Hepatocyte (in vitro differentiated cells): ENCODE results near the gene DMAC2. TPM values are rescaled to one million over a fixed set of nuclear protein-coding genes. Genes with fewer than 3 reads are reported as not detected.

ENCODE experiments used
- DNase-seq: peaks from one replicate; pipeline ENCODE4 v3.0.0-alpha.2; 2016; ENCODE audit warnings: low spot score
- H2AFZ ChIP-seq: fragments of 200-600 bp; sonication (generic); 2 replicates; pipeline ENCODE4 v1.6.0; 2016; ENCODE audit warnings: antibody characterized with exemption, mild to moderate bottlenecking
- H3K27ac ChIP-seq: fragments of 200-600 bp; sonication (generic); 2 replicates; pipeline ENCODE4 v1.5.1; 2016; ENCODE audit warnings: mild to moderate bottlenecking
- H3K27me3 ChIP-seq: fragments of 200-600 bp; sonication (generic); 2 replicates; pipeline ENCODE4 v1.6.1; 2016
- H3K36me3 ChIP-seq: fragments of 200-600 bp; sonication (generic); replicated peaks from 2 replicates; pipeline ENCODE4 v1.5.1; 2016; ENCODE audit warnings: low read depth; ENCODE audit not compliant: insufficient read depth
- H3K4me1 ChIP-seq: fragments of 200-600 bp; sonication (generic); 2 replicates; pipeline ENCODE4 v1.5.1; 2016; ENCODE audit warnings: mild to moderate bottlenecking, moderate library complexity; ENCODE audit not compliant: insufficient read depth
- H3K4me2 ChIP-seq: fragments of 200-600 bp; sonication (generic); 2 replicates; pipeline ENCODE4 v1.6.0; 2016
- H3K4me3 ChIP-seq: fragments of 200-600 bp; sonication (generic); 2 replicates; pipeline ENCODE4 v1.5.1; 2016; ENCODE audit warnings: mild to moderate bottlenecking
- H3K79me2 ChIP-seq: fragments of 200-600 bp; sonication (generic); 2 replicates; pipeline ENCODE4 v1.6.0; 2017; ENCODE audit warnings: mild to moderate bottlenecking
- H3K9me2 ChIP-seq: fragments of 200-600 bp; sonication (generic); replicated peaks from 2 replicates; pipeline ENCODE4 v1.6.0; 2017; ENCODE audit warnings: mild to moderate bottlenecking; ENCODE audit not compliant: insufficient read depth
- H3K9me3 ChIP-seq: fragments of 200-600 bp; sonication (generic); 2 replicates; pipeline ENCODE4 v1.5.1; 2016; ENCODE audit warnings: low read depth, mild to moderate bottlenecking
- H4K20me1 ChIP-seq: fragments of 200-600 bp; sonication (generic); 2 replicates; pipeline ENCODE4 v1.6.0; 2016; ENCODE audit warnings: mild to moderate bottlenecking; ENCODE audit not compliant: insufficient read depth, poor library complexity, severe bottlenecking
- EZH2 ChIP-seq: fragments of 200-600 bp; sonication (generic); IDR thresholded peaks from 2 replicates; pipeline ENCODE4 v1.6.1; 2016; ENCODE audit warnings: antibody characterized with exemption, mild to moderate bottlenecking, borderline replicate concordance
- EZH2phosphoT487 ChIP-seq: fragments of 200-600 bp; sonication (generic); IDR thresholded peaks from one replicate; pipeline ENCODE4 v1.6.1; 2018; ENCODE audit warnings: antibody characterized with exemption, mild to moderate bottlenecking, low read depth, moderate library complexity; ENCODE audit not compliant: unreplicated experiment, severe bottlenecking
- WGBS: methylation state at CpG from one replicate; pipeline ENCODE4 v1.1.6; 2016; ENCODE audit warnings: low lambda C conversion rate; ENCODE audit errors: missing lambda C conversion rate; 5-methylcytosine and 5-hydroxymethylcytosine counted together
- polyA plus RNA-seq: library from polyadenylated mRNA; unstranded; fragments of >200 nt; fragmentation: Nextera tagmentation; extraction: Ambion mirVana; gene quantifications from 2 replicates; pipeline ENCODE4 v1.2.1, GENCODE V29; 2016
- total RNA-seq: library from RNA; depleted of rRNA; stranded (reverse); fragments of >200 nt; gene quantifications from 2 replicates; pipeline ENCODE4 v1.2.3, GENCODE V29; 2014
- TF ChIP-seq, protein P1 (sequence below): fragments of 200-600 bp; sonication (generic); IDR thresholded peaks from 2 replicates; pipeline ENCODE4 v1.5.1; 2016; ENCODE audit warnings: antibody characterized with exemption, mild to moderate bottlenecking; ENCODE audit not compliant: poor library complexity

The DMAC2 gene
- total and polyA plus RNA-seq, 2 experiments from 2014 or later = 54.7 to 66.8 TPM

DNA sequence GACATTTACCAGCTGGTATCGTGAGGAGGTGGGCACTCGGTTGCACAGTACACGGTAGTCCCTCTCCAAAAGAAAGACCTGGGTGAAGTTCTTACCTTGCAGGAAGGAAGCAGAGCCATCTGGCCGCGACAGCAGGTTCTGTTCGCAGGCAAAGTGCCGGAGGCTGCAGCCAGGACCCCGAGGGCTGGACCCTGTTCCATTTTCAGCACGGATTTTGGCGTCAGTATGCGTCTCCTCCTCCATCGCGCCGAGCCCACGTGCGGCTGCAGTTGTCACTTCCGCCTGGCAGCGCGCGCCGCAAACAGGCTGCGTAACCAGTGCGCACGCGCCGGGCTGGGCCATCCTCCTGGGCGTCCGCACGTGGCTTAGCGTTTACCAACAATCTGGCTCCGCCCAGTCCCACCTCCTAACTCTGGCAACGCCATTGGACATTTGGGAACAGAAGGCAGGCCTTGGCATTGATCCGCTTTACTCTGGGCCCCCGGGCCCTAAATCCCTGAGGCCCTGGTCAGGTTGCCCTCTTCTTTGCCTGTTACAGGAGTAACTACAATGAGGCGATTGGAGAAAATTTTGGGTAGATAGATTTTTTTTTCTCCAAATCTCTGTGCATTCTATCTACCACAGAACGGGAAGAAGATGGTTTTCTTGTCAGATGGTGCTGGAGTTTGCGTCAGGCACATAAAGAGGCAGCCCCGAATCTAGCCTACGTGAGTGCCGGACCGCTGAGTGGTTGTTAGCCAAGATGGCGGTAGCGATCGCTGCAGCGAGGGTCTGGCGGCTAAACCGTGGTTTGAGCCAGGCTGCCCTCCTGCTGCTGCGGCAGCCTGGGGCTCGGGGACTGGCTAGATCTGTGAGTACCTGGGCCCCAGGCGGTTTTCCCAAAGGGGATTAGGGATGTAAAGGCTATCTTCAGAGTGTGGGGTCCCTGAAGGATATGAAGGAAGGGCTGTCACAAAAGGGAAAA lies 42.3 kb downstream of the DMAC2 start, which contains the start of the genes BCKDHA and EXOSC5:
Gene BCKDHA, plus strand, starts transcription at position 733 of the 964 bp plus-strand sequence. Its CDS starts 10 bp downstream, at position 743.
Gene EXOSC5, minus strand, starts transcription at position 274 of the 964 bp plus-strand sequence. Its CDS starts 31 bp downstream, at position 243.
- peak within 1 kb of the TSS; percentile 89 for H3K27ac ChIP-seq
- H3K27me3 ChIP-seq = no peaks in the 10 kb centered on the region
- H3K36me3 ChIP-seq = no peaks in the 10 kb centered on the region
- WGBS = under 1% methylated on average over 50 of the region's 50 CpGs
- no peaks in the 10 kb centered on the region for H3K9me2 ChIP-seq
- DNase-seq = peak; percentile 100
- H2AFZ ChIP-seq = peak within 1 kb of the TSS; percentile 38
- no peaks in the 10 kb centered on the region for H3K9me3 ChIP-seq
- peaks cover 3% of the 10 kb centered on the region for H3K4me1 ChIP-seq
- H3K79me2 ChIP-seq = peaks cover 31% of the 10 kb centered on the region
- no peaks in the 10 kb centered on the region for H4K20me1 ChIP-seq
- peak within 1 kb of the TSS; percentile 48 for H3K4me3 ChIP-seq
- TF ChIP-seq EZH2phosphoT487 (no peak), EZH2 (no peak)
- TF ChIP-seq, protein P1, sequence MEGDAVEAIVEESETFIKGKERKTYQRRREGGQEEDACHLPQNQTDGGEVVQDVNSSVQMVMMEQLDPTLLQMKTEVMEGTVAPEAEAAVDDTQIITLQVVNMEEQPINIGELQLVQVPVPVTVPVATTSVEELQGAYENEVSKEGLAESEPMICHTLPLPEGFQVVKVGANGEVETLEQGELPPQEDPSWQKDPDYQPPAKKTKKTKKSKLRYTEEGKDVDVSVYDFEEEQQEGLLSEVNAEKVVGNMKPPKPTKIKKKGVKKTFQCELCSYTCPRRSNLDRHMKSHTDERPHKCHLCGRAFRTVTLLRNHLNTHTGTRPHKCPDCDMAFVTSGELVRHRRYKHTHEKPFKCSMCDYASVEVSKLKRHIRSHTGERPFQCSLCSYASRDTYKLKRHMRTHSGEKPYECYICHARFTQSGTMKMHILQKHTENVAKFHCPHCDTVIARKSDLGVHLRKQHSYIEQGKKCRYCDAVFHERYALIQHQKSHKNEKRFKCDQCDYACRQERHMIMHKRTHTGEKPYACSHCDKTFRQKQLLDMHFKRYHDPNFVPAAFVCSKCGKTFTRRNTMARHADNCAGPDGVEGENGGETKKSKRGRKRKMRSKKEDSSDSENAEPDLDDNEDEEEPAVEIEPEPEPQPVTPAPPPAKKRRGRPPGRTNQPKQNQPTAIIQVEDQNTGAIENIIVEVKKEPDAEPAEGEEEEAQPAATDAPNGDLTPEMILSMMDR = no peak
- H3K4me2 ChIP-seq = peak within 1 kb of the TSS; percentile 94

DNA sequence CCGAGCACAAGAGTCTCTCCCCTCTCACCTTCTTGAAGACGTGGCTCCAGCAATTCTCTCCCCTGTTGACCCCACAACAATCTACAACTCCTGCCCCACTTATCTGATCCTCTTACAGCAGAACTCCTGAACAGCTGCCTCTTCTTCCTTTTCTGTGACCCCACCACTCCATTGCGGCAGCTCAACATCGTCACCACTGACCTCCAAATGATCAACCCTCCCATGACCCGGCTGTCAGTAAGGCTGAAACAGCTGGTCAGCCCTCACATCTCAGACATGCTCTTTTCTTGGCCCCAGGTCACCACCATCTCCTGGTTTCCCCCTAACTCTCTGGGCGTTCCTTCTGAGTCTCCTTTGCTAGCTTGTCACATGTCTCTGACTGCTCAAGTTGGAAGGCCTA lies 44.4 kb downstream of the DMAC2 start:
- Histone ChIP-seq H3K36me3 (no peaks in the 10 kb centered on the region), H2AFZ (no peak overlapping the region), H3K27ac (no peak overlapping the region), H4K20me1 (no peaks in the 10 kb centered on the region), H3K9me3 (no peaks in the 10 kb centered on the region), H3K79me2 (peaks cover 29% of the 10 kb centered on the region), H3K4me3 (no peak overlapping the region), H3K4me1 (peaks cover 3% of the 10 kb centered on the region), H3K27me3 (no peaks in the 10 kb centered on the region), H3K9me2 (no peaks in the 10 kb centered on the region), H3K4me2 (no peak overlapping the region)
- 87% methylated on average over 6 of the region's 6 CpGs for WGBS
- TF ChIP-seq EZH2phosphoT487 (no peak), EZH2 (no peak)
- TF ChIP-seq, protein P1 = no peak
- no peak for DNase-seq

DNA sequence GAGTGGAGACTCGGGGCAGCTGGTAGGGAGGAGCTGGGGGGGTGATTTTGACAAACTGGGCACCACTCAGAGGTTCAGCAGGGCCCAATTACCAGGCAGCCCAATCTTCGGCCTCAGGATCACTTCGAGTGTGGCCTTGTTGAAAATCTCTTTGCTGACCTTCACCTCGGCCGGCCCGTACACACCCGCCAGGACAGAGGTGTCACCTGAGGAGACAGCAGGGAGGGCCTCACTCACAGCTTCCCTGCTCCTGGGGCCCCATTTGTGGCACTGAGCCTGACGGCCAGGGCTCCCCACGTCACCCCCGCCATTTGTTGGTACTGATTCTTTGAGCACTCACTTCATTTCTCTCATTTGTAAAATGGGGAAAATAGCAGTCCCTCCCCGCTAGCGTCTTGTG lies 46.9 kb downstream of the DMAC2 start:
- H4K20me1 ChIP-seq = no peaks in the 10 kb centered on the region
- DNase-seq = no peak

More for the DNA sequence above, 46.9 kb downstream of the DMAC2 start:
- no peaks in the 10 kb centered on the region for H3K36me3 ChIP-seq
- no peak overlapping the region for H3K4me2 ChIP-seq
- no peak overlapping the region for H3K4me3 ChIP-seq
- no peaks in the 10 kb centered on the region for H3K9me2 ChIP-seq
- H3K27ac ChIP-seq = no peak overlapping the region
- no peaks in the 10 kb centered on the region for H3K9me3 ChIP-seq
- H3K27me3 ChIP-seq = no peaks in the 10 kb centered on the region
- no peak overlapping the region for H2AFZ ChIP-seq
- H3K79me2 ChIP-seq = peaks cover 7% of the 10 kb centered on the region
- peaks cover 3% of the 10 kb centered on the region for H3K4me1 ChIP-seq
- TF ChIP-seq EZH2phosphoT487 (no peak), EZH2 (no peak)
- TF ChIP-seq, protein P1 = no peak
- WGBS = 92% methylated on average over 12 of the region's 12 CpGs
